Astrocyte of the cerebellum (primary cell): ENCODE data around the gene CDIP1.

Source experiments
- DNase-seq: peaks from one replicate; pipeline ENCODE4 v3.0.0-alpha.2; 2011; ENCODE audit warnings: low read depth
- H3K4me3 ChIP-seq: 2 replicates; pipeline ENCODE4 v1.5.1; 2011; ENCODE audit warnings: mild to moderate bottlenecking, low read depth, low read length, moderate library complexity
- CTCF ChIP-seq: IDR thresholded peaks from 2 replicates; pipeline ENCODE4 v1.5.1; 2012; ENCODE audit warnings: low read length, low read depth, moderate library complexity, mild to moderate bottlenecking; ENCODE audit errors: missing control alignments
- in situ Hi-C: cut with HindIII; loops from 2 replicates; pipeline ENCODE4 v1.10.0; 2017; ENCODE audit warnings: low sequenced_read_pairs

Gene CDIP1

DNA sequence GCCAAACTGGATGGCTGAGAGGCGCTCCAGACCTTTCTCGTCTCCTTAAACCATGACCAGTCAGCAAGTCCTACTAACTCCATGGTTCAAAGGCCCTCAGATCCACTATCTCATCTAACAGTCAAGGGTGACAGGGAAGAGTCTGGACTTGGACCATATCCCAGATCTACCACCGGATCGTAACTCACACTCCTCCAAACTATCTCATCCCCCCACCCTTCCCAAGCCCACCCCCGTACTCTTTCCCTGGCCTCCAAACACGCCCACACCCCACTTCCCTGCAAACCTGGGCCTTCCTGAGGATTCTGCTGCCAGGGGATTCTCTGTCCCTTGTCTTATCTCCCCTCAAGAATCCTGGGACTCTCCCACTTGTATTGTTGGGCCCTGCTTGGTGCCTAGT lies 5.1 kb downstream of the CDIP1 start:
- in situ Hi-C loops: no loop called here
- no peak for DNase-seq

GRCh38 chr16:4532238-4532637 lies 6.3 kb downstream of the CDIP1 start:
- no peak for TF ChIP-seq CTCF
- in situ Hi-C loops: no loop called here
- DNase-seq: no peak
- H3K4me3 ChIP-seq: no peak overlapping the region

More for the DNA sequence above, 5.1 kb downstream of the CDIP1 start:
- no peak overlapping the region for H3K4me3 ChIP-seq
- TF ChIP-seq CTCF: no peak

DNA sequence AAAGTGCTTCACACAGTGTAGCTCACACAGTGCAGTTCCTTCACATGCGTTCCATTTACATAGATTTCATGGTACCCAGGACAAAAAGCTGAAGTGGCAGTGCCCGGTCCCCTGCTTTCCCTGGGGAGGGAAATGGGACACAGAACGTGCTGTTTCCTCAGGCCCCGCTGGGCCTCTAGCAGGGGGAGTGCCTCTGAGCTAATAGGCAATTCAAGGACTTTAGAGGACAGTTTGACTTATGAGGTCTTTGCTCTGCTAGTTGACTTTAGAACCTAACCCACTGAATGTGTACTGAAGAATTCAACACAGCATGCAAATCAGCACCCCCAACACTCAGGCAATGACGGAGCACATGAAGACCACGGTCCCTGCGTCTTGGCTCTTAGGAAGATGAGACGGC lies 6.8 kb downstream of the CDIP1 start:
- no peak for DNase-seq
- in situ Hi-C loops: no loop called here
- no peak for TF ChIP-seq CTCF
- H3K4me3 ChIP-seq: no peak overlapping the region

DNA sequence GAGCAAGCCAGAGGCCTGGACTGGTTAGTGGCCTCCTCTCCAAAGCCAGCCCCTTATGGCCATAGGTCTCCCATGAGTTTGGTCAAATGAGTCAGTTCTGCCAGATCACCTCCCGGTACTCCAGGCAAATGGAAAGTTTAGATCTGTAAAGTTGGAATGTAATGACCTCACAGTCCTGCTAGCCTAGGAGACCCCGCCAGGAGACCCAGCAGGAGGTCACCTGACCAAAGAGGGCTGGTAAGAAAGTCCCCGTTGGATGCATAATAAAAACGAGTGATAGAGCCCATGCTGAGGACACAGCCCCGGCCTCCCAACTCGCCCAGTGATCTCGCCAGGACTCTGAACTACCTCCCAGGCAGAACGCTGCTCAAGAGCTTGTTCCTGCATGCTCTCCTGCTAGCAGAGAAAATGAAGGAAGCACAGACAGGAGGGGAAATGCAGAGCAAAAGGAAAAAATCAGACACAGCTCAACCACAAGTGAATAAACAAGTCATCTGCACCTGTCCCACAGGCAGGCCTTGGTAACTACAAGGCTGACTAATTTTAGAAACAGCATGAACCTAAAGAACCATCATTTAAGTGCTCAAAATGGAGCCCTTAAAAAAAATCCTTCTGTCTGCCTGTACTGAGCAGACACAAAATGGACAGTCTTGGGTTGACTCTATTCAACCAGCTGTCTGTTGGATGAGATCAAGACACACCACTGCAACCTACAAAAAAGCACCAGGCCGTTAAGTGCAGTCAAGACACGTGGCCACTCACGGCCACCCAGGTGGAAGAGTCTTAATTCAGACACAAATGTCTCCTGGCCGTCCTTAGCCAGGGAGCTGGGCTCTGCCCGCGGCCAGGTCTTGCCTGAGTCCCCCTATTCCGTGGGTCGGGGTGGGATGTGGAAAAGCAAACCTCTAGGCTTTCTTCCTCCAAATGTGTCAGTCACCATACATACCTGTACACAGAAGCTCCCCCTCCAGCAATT lies 9.2 kb downstream of the CDIP1 start:
- TF ChIP-seq CTCF: peak; percentile 10
- peak; percentile 29 for DNase-seq
- in situ Hi-C loops: no loop called here
- H3K4me3 ChIP-seq: no peak overlapping the region

- no peak for DNase-seq
- no peak overlapping the region for H3K4me3 ChIP-seq
- in situ Hi-C loops: no loop called here
- no peak for TF ChIP-seq CTCF
Observed at GRCh38 chr16:4525634-4526277, 12.8 kb downstream of the CDIP1 start.

GRCh38 chr16:4525069-4525468 lies 13.5 kb downstream of the CDIP1 start:
- H3K4me3 ChIP-seq: no peak overlapping the region
- in situ Hi-C loops: no loop called here
- no peak for DNase-seq
- no peak for TF ChIP-seq CTCF
